H1 (cell line): ENCODE measurements around the gene COIL.
"Not testable (repeated sequence)": the region's sequence is repeated elsewhere in the genome, so short reads cannot be mapped to it uniquely, and the experiment has no call there.

Source experiments
- BRCA1 ChIP-seq: IDR thresholded peaks from 2 replicates; pipeline ENCODE4 v1.6.1; 2012; ENCODE audit warnings: low read depth, low read length, improper control_type of control experiment
- CHD2 ChIP-seq: IDR thresholded peaks from 2 replicates; pipeline ENCODE4 v1.6.1; 2012; ENCODE audit warnings: low read length, improper control_type of control experiment
- EZH2 ChIP-seq: fragments of 200-600 bp; sonication (generic); IDR thresholded peaks from 2 replicates; pipeline ENCODE4 v1.7.1; 2012; ENCODE audit warnings: low read depth, mild to moderate bottlenecking, moderate library complexity, low read length, inconsistent platforms; ENCODE audit not compliant: severe bottlenecking
- GTF2F1 ChIP-seq: IDR thresholded peaks from 2 replicates; pipeline ENCODE4 v1.6.1; 2012; ENCODE audit warnings: low read depth, low read length, improper control_type of control experiment, borderline replicate concordance
- KDM5A ChIP-seq: fragments of 200-600 bp; IDR thresholded peaks from 2 replicates; pipeline ENCODE4 v1.7.1; 2012; ENCODE audit warnings: mild to moderate bottlenecking, low read length, inconsistent platforms, mixed read lengths
- POLR2A ChIP-seq, 2 experiments: IDR thresholded peaks; 1 replicate in 1 of 2; 2 replicates in 1 of 2; pipeline ENCODE4 v1.6.1; 2011; ENCODE audit warnings: low read depth in 2 of 2, low read length in 2 of 2, mild to moderate bottlenecking in 2 of 2; ENCODE audit errors: control extremely low read depth in 1 of 2
- POLR2AphosphoS5 ChIP-seq: IDR thresholded peaks from 2 replicates; pipeline ENCODE4 v1.6.1; 2011; ENCODE audit warnings: low read depth, low read length
- POU5F1 ChIP-seq: IDR thresholded peaks from 2 replicates; pipeline ENCODE4 v1.6.1; 2011; ENCODE audit warnings: low read depth, mild to moderate bottlenecking, low read length, moderate library complexity
- RAD21 ChIP-seq, 2 experiments: IDR thresholded peaks in 1 of 2; conservative IDR thresholded peaks in 1 of 2; 2 replicates each; pipeline ENCODE4 v1.6.1; 2011; ENCODE audit warnings: low read depth in 2 of 2, low read length in 2 of 2, improper control_type of control experiment in 1 of 2, inconsistent platforms in 1 of 2, mild to moderate bottlenecking in 1 of 2, moderate library complexity in 1 of 2
- RFX5 ChIP-seq: IDR thresholded peaks from 2 replicates; pipeline ENCODE4 v1.6.1; 2011; ENCODE audit warnings: low read depth, low read length, improper control_type of control experiment, borderline replicate concordance
- SIN3A ChIP-seq, 2 experiments: IDR thresholded peaks in 1 of 2; conservative IDR thresholded peaks in 1 of 2; 2 replicates each; pipeline ENCODE4 v1.6.1; 2011 to 2012; ENCODE audit warnings: low read length in 2 of 2, improper control_type of control experiment in 1 of 2, low read depth in 1 of 2, mild to moderate bottlenecking in 1 of 2
- SUZ12 ChIP-seq: fragments of 200-600 bp; sonication (generic); IDR thresholded peaks from 2 replicates; pipeline ENCODE4 v1.6.1; 2012; ENCODE audit warnings: mild to moderate bottlenecking, inconsistent platforms, low read length, moderate library complexity, mixed read lengths
- TF ChIP-seq, protein P1 (sequence below): IDR thresholded peaks from 2 replicates; pipeline ENCODE4 v1.6.1; 2011; ENCODE audit warnings: low read length, improper control_type of control experiment
- TF ChIP-seq, protein P2 (sequence below), 3 experiments: IDR thresholded peaks; 1 replicate in 2 of 3; 2 replicates in 1 of 3; pipeline versions ENCODE4 v1.5.1 to v1.6.1; 2011; ENCODE audit warnings: low read length in 3 of 3, mild to moderate bottlenecking in 3 of 3, inconsistent platforms in 2 of 3, low read depth in 1 of 3, moderate library complexity in 1 of 3; ENCODE audit not compliant: insufficient read depth in 1 of 3; ENCODE audit errors: control extremely low read depth in 1 of 3

DNA sequence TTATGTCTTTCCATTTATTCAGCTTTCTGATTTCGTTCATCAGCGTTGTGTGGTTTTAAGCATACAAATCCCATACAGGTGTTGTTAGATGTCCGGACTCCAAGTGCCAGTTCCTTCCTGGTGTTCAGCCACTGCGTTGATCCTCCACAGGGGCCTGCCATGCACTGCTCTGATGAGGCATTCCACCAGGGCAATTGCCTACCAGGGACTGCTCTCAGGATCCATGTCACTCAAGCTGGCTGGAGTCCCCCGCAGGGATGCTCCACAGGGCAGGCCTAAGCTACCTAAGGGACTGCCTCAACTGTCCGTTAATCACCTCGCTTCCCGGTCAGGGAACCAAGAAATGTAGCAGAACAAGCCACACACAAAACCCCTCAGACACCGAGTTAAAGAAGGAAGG is 4.4 kb upstream of the COIL start:
- TF ChIP-seq, protein P1, sequence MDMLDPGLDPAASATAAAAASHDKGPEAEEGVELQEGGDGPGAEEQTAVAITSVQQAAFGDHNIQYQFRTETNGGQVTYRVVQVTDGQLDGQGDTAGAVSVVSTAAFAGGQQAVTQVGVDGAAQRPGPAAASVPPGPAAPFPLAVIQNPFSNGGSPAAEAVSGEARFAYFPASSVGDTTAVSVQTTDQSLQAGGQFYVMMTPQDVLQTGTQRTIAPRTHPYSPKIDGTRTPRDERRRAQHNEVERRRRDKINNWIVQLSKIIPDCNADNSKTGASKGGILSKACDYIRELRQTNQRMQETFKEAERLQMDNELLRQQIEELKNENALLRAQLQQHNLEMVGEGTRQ = not testable (repeated sequence)
- TF ChIP-seq POLR2A (IDR thresholded peaks at IDR 0.05; ENCODE audit: control extremely low read depth in 1 of 2, low read depth in 2 of 2, low read length in 2 of 2); KDM5A; POLR2AphosphoS5; GTF2F1; SIN3A (conservative IDR thresholded peaks at IDR 0.05 in 1 of 2, IDR thresholded peaks at IDR 0.05 in 1 of 2; ENCODE audit: low read depth in 1 of 2, low read length in 2 of 2); SUZ12; EZH2; RFX5; CHD2; BRCA1; POU5F1; RAD21 (IDR thresholded peaks at IDR 0.05 in 1 of 2, conservative IDR thresholded peaks at IDR 0.05 in 1 of 2; ENCODE audit: low read depth in 2 of 2, low read length in 2 of 2): not testable (repeated sequence)
- TF ChIP-seq, protein P2, sequence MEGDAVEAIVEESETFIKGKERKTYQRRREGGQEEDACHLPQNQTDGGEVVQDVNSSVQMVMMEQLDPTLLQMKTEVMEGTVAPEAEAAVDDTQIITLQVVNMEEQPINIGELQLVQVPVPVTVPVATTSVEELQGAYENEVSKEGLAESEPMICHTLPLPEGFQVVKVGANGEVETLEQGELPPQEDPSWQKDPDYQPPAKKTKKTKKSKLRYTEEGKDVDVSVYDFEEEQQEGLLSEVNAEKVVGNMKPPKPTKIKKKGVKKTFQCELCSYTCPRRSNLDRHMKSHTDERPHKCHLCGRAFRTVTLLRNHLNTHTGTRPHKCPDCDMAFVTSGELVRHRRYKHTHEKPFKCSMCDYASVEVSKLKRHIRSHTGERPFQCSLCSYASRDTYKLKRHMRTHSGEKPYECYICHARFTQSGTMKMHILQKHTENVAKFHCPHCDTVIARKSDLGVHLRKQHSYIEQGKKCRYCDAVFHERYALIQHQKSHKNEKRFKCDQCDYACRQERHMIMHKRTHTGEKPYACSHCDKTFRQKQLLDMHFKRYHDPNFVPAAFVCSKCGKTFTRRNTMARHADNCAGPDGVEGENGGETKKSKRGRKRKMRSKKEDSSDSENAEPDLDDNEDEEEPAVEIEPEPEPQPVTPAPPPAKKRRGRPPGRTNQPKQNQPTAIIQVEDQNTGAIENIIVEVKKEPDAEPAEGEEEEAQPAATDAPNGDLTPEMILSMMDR (IDR thresholded peaks at IDR 0.05; ENCODE audit: control extremely low read depth in 1 of 3, insufficient read depth in 1 of 3, low read depth in 1 of 3, low read length in 3 of 3) = not testable (repeated sequence)
